Stimulated activated CD8-positive, alpha-beta memory T cell treated with anti-CD3 and anti-CD28 coated beads, Interleukin-15, amount 100 ng/mL, for 48 hours (primary cell): ENCODE measurements around the gene ARHGAP35.
"Not testable (repeated sequence)": the region's sequence is repeated elsewhere in the genome, so short reads cannot be mapped to it uniquely, and the experiment has no call there.

Experiments used
- DNase-seq, 2 donors: peaks; one replicate each; pipeline ENCODE4 v3.0.0-alpha.2; 2020; ENCODE audit warnings: low read depth in 2 of 2

ARHGAP35 gene

GRCh38 chr19:46868025-46868802, 7.4 kb downstream of the ARHGAP35 start:
- DNase-seq: no peak

- DNase-seq: not testable (repeated sequence)
Observed at GRCh38 chr19:46871173-46871572, 10.4 kb downstream of the ARHGAP35 start.

GRCh38 chr19:46872967-46873366, 12.2 kb downstream of the ARHGAP35 start:
- no peak for DNase-seq

GRCh38 chr19:46875234-46875633, 14.4 kb downstream of the ARHGAP35 start:
- DNase-seq: no peak

GRCh38 chr19:46875657-46876056, 14.9 kb downstream of the ARHGAP35 start:
- DNase-seq: no peak

GRCh38 chr19:46878613-46879375, 18.0 kb downstream of the ARHGAP35 start:
- no peak for DNase-seq

- DNase-seq: no peak
Observed at GRCh38 chr19:46880431-46880830, 19.6 kb downstream of the ARHGAP35 start.

GRCh38 chr19:46881092-46881491, 20.3 kb downstream of the ARHGAP35 start:
- no peak for DNase-seq

GRCh38 chr19:46882034-46882433, 21.2 kb downstream of the ARHGAP35 start:
- DNase-seq: no peak

- not testable (repeated sequence) for DNase-seq
Observed at GRCh38 chr19:46882751-46883150, 22.0 kb downstream of the ARHGAP35 start.

GRCh38 chr19:46885411-46885810, 24.6 kb downstream of the ARHGAP35 start:
- no peak for DNase-seq

- DNase-seq: no peak
Observed at GRCh38 chr19:46886546-46887239, 25.9 kb downstream of the ARHGAP35 start.

- DNase-seq: no peak
Observed at GRCh38 chr19:46887240-46887782, 26.5 kb downstream of the ARHGAP35 start.

- DNase-seq: no peak
Observed at GRCh38 chr19:46890423-46891170, 29.8 kb downstream of the ARHGAP35 start.

GRCh38 chr19:46892252-46893179, 31.7 kb downstream of the ARHGAP35 start:
- DNase-seq: no peak

GRCh38 chr19:46896076-46896794, 35.4 kb downstream of the ARHGAP35 start:
- DNase-seq: no peak

- no peak for DNase-seq
Observed at GRCh38 chr19:46898731-46899130, 37.9 kb downstream of the ARHGAP35 start.

- no peak for DNase-seq
Observed at GRCh38 chr19:46900341-46900740, 39.5 kb downstream of the ARHGAP35 start.

GRCh38 chr19:46901701-46902401, 41.1 kb downstream of the ARHGAP35 start:
- no peak for DNase-seq
